ENCODE results near the gene MLX.

The MLX gene

GRCh38 chr17:42609814-42610801 lies 43.2 kb downstream of the MLX start:
- TF ChIP-seq, protein P1, sequence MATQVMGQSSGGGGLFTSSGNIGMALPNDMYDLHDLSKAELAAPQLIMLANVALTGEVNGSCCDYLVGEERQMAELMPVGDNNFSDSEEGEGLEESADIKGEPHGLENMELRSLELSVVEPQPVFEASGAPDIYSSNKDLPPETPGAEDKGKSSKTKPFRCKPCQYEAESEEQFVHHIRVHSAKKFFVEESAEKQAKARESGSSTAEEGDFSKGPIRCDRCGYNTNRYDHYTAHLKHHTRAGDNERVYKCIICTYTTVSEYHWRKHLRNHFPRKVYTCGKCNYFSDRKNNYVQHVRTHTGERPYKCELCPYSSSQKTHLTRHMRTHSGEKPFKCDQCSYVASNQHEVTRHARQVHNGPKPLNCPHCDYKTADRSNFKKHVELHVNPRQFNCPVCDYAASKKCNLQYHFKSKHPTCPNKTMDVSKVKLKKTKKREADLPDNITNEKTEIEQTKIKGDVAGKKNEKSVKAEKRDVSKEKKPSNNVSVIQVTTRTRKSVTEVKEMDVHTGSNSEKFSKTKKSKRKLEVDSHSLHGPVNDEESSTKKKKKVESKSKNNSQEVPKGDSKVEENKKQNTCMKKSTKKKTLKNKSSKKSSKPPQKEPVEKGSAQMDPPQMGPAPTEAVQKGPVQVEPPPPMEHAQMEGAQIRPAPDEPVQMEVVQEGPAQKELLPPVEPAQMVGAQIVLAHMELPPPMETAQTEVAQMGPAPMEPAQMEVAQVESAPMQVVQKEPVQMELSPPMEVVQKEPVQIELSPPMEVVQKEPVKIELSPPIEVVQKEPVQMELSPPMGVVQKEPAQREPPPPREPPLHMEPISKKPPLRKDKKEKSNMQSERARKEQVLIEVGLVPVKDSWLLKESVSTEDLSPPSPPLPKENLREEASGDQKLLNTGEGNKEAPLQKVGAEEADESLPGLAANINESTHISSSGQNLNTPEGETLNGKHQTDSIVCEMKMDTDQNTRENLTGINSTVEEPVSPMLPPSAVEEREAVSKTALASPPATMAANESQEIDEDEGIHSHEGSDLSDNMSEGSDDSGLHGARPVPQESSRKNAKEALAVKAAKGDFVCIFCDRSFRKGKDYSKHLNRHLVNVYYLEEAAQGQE (IDR thresholded peaks at IDR 0.05; ENCODE audit: insufficient read depth in 1 of 2, low read depth in 2 of 2, low read length in 2 of 2): peak in 1 of 2 experiments; percentile 47; a peak in 1 of 4 replicates

DNA sequence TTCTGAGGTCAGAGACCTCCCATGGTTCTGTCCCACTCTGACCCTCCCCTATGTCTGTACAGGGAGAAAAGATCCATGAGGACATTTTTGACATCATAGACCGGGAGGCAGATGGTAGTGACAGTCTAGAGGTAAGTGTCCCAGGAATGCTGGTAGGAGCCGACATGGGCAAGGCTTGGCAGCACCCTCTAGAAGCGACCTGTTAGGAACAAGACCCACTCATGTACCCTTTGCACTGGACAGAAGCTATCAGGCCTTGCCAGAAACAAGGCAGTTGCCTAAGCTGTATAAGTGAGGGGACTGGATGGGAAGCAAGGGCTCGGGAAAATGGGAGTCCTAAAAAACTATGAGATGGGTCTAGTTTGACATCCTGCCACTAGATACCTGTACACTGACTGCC lies 45.1 kb downstream of the MLX start:
- TF ChIP-seq FOXP2 (optimal IDR thresholded peaks at IDR 0.05; ENCODE audit: borderline replicate concordance, extremely low read depth, extremely low read length, insufficient read depth): no peak
- TF ChIP-seq TAF1 (IDR thresholded peaks at IDR 0.05; ENCODE audit: borderline replicate concordance, insufficient read depth, low read length): no peak
- TF ChIP-seq, protein P1 (IDR thresholded peaks at IDR 0.05; ENCODE audit: insufficient read depth in 1 of 2, low read depth in 2 of 2, low read length in 2 of 2): no peak
- no peak for TF ChIP-seq SIN3A (IDR thresholded peaks at IDR 0.05; ENCODE audit: borderline replicate concordance, insufficient read depth, low read length)
- TF ChIP-seq POLR2AphosphoS5 (IDR thresholded peaks at IDR 0.05; ENCODE audit: low read depth, low read length): no peak; the same call in 1 of the 2 replicates

DNA sequence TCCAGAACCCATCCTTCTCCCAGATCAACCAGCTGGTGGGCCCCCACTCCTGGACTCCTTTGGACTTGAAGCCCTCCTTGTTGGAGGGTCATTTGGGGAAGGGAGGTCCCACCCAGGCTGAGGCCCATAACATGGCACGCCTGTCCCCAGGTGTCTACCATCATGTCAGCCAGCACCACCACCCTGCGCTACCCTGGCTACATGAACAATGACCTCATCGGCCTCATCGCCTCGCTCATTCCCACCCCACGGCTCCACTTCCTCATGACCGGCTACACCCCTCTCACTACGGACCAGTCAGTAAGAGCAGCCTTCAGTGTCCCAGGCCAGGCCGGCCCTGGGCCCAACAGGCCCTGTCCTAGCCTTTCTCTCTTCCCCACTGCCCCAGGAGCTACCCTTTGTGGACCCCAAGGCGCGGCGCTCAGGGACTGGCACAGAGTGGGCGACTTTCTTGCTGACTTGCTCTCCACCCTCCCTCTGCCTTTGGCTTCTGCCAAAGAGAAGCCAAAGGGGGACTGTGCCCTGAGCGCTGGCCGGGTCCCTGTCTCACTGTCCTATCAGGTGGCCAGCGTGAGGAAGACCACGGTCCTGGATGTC lies 46.9 kb downstream of the MLX start:
- TF ChIP-seq, protein P1 (IDR thresholded peaks at IDR 0.05; ENCODE audit: insufficient read depth in 1 of 2, low read depth in 2 of 2, low read length in 2 of 2): no peak
- no peak for TF ChIP-seq FOXP2 (optimal IDR thresholded peaks at IDR 0.05; ENCODE audit: borderline replicate concordance, extremely low read depth, extremely low read length, insufficient read depth)
- TF ChIP-seq POLR2AphosphoS5 (IDR thresholded peaks at IDR 0.05; ENCODE audit: low read depth, low read length): no peak

DNA sequence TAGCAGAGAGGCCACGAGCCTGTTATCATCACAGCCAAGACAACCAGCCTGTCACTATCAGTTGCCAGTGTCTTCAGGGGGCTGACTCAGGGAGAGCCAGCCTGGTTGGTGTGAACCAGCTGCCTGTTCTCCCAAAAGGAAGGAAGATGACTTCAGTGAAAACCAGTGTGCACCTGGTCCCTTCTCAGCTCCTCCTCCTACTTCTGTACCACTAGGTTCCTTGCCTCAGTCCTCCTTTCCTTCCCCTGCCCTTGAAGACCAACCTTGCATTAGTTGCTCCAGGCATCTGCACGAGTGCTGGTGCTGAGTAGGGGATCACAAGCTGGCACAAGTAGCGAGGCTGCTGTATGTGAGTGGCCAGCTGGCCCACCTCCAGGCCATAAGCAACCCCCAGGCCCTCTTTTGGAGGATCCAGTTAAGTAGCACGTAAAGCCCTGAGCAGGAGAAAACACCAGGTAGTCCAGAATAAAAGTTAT lies 51.1 kb downstream of the MLX start:
- TF ChIP-seq, protein P1 (IDR thresholded peaks at IDR 0.05; ENCODE audit: insufficient read depth in 1 of 2, low read depth in 2 of 2, low read length in 2 of 2): no peak
- no peak for TF ChIP-seq FOXP2 (optimal IDR thresholded peaks at IDR 0.05; ENCODE audit: borderline replicate concordance, extremely low read depth, extremely low read length, insufficient read depth)
- TF ChIP-seq POLR2AphosphoS5 (IDR thresholded peaks at IDR 0.05; ENCODE audit: low read depth, low read length): no peak
- no peak for TF ChIP-seq SIN3A (IDR thresholded peaks at IDR 0.05; ENCODE audit: borderline replicate concordance, insufficient read depth, low read length)
- no peak for TF ChIP-seq TAF1 (IDR thresholded peaks at IDR 0.05; ENCODE audit: borderline replicate concordance, insufficient read depth, low read length)

Data from PFSK-1 (cell line).